Type B pancreatic cell (in vitro differentiated cells): ENCODE measurements around the gene VPS13D. TPM values are rescaled to one million over a fixed set of nuclear protein-coding genes. Genes with fewer than 3 reads are reported as not detected.
A peak's percentile ranks its signal among the peaks of the same experiment; 100 is the strongest.

Experiments used
- DNase-seq: peaks from one replicate; pipeline ENCODE4 v3.0.0; 2021; ENCODE audit warnings: mixed read lengths; ENCODE audit not compliant: unreplicated experiment; ENCODE audit errors: extremely low spot score
- H3K27ac Mint-ChIP-seq: 2 replicates; pipeline ENCODE4 v1.8.0; 2021; ENCODE audit warnings: mild to moderate bottlenecking, mixed read lengths
- H3K27me3 Mint-ChIP-seq: 2 replicates; pipeline ENCODE4 v1.8.0; 2021; ENCODE audit warnings: mixed read lengths
- H3K36me3 Mint-ChIP-seq: 2 replicates; pipeline ENCODE4 v1.8.0; 2021; ENCODE audit warnings: mixed read lengths
- H3K4me1 Mint-ChIP-seq: one replicate; pipeline ENCODE4 v1.8.0; 2021; ENCODE audit warnings: mixed read lengths; ENCODE audit not compliant: unreplicated experiment
- H3K4me3 Mint-ChIP-seq: 2 replicates; pipeline ENCODE4 v1.8.0; 2021; ENCODE audit warnings: mild to moderate bottlenecking, mixed read lengths
- H3K9me3 Mint-ChIP-seq: 2 replicates; pipeline ENCODE4 v1.8.0; 2021; ENCODE audit warnings: mixed read lengths
- total RNA-seq: library from RNA; stranded (reverse); gene quantifications from 2 replicates; pipeline ENCODE4 v1.2.1, GENCODE V29; 2021; ENCODE audit warnings: low replicate concordance
- TF ChIP-seq, protein P1 (sequence below): fragments of 200-600 bp; sonication (generic); conservative IDR thresholded peaks from 2 replicates; pipeline ENCODE4 v1.5.0; 2021; ENCODE audit warnings: antibody characterized with exemption, mild to moderate bottlenecking

VPS13D gene
- total RNA-seq, 1 donor from 2014 or later, result 43.4 TPM

DNA sequence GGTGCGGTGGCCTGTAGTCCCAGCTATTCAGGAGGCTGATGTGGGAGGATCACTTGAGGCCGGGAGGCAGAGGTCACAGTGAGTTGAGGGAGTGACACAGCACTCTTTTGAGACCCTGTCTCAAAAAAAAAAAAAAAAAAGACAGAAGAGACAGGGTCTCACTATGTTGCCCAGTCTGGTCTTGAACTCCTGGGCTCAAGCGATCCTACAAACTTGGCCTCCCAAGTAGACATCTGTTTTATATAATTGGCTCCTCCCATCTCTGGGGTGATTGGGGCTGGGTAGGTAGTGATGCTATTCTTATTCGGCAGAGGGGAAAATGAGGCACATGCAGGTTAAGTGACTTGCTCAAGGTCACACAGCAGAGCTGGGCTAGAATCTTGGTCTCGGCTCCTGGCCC, 23.6 kb upstream of the VPS13D start:
- peaks cover 7% of the 10 kb centered on the region for H3K27me3 Mint-ChIP-seq
- TF ChIP-seq, protein P1, sequence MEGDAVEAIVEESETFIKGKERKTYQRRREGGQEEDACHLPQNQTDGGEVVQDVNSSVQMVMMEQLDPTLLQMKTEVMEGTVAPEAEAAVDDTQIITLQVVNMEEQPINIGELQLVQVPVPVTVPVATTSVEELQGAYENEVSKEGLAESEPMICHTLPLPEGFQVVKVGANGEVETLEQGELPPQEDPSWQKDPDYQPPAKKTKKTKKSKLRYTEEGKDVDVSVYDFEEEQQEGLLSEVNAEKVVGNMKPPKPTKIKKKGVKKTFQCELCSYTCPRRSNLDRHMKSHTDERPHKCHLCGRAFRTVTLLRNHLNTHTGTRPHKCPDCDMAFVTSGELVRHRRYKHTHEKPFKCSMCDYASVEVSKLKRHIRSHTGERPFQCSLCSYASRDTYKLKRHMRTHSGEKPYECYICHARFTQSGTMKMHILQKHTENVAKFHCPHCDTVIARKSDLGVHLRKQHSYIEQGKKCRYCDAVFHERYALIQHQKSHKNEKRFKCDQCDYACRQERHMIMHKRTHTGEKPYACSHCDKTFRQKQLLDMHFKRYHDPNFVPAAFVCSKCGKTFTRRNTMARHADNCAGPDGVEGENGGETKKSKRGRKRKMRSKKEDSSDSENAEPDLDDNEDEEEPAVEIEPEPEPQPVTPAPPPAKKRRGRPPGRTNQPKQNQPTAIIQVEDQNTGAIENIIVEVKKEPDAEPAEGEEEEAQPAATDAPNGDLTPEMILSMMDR, result no peak
- no peaks in the 10 kb centered on the region for H3K36me3 Mint-ChIP-seq
- H3K4me3 Mint-ChIP-seq, result no peak overlapping the region
- no peak overlapping the region for H3K27ac Mint-ChIP-seq
- H3K9me3 Mint-ChIP-seq, result no peaks in the 10 kb centered on the region
- no peak for DNase-seq
- peaks cover 12% of the 10 kb centered on the region for H3K4me1 Mint-ChIP-seq

DNA sequence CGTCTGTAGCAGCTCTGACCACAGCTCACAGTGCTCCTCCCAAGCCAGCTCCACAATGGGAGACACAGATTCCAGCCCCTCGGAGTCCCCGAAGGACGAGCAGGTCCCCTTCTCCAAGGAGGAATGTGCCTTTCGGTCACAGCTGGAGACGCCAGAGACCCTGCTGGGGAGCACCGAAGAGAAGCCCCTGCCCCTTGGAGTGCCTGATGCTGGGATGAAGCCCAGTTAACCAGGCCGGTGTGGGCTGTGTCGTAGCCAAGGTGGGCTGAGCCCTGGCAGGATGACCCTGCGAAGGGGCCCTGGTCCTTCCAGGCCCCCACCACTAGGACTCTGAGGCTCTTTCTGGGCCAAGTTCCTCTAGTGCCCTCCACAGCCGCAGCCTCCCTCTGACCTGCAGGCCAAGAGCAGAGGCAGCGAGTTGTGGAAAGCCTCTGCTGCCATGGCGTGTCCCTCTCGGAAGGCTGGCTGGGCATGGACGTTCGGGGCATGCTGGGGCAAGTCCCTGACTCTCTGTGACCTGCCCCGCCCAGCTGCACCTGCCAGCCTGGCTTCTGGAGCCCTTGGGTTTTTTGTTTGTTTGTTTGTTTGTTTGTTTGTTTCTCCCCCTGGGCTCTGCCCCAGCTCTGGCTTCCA, 22.9 kb upstream of the VPS13D start:
- Mint-ChIP-seq H3K36me3 (no peaks in the 10 kb centered on the region), H3K4me3 (no peak overlapping the region), H3K9me3 (no peaks in the 10 kb centered on the region), H3K27ac (no peak overlapping the region), H3K27me3 (peaks cover 7% of the 10 kb centered on the region), H3K4me1 (peaks cover 12% of the 10 kb centered on the region)
- TF ChIP-seq, protein P1, result no peak
- DNase-seq, result no peak

DNA sequence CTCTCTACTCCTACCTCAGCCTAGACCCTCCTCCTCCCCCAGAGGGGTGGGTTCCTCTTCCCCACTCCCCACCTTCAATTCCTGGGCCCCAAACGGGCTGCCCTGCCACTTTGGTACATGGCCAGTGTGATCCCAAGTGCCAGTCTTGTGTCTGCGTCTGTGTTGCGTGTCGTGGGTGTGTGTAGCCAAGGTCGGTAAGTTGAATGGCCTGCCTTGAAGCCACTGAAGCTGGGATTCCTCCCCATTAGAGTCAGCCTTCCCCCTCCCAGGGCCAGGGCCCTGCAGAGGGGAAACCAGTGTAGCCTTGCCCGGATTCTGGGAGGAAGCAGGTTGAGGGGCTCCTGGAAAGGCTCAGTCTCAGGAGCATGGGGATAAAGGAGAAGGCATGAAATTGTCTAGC, 21.6 kb upstream of the VPS13D start:
- peak overlapping the region; percentile 46 for H3K27ac Mint-ChIP-seq
- no peaks in the 10 kb centered on the region for H3K36me3 Mint-ChIP-seq
- no peak overlapping the region for H3K4me3 Mint-ChIP-seq
- peaks cover 12% of the 10 kb centered on the region for H3K4me1 Mint-ChIP-seq
- no peak for DNase-seq
- no peaks in the 10 kb centered on the region for H3K9me3 Mint-ChIP-seq
- peaks cover 16% of the 10 kb centered on the region for H3K27me3 Mint-ChIP-seq
- TF ChIP-seq, protein P1, result no peak

DNA sequence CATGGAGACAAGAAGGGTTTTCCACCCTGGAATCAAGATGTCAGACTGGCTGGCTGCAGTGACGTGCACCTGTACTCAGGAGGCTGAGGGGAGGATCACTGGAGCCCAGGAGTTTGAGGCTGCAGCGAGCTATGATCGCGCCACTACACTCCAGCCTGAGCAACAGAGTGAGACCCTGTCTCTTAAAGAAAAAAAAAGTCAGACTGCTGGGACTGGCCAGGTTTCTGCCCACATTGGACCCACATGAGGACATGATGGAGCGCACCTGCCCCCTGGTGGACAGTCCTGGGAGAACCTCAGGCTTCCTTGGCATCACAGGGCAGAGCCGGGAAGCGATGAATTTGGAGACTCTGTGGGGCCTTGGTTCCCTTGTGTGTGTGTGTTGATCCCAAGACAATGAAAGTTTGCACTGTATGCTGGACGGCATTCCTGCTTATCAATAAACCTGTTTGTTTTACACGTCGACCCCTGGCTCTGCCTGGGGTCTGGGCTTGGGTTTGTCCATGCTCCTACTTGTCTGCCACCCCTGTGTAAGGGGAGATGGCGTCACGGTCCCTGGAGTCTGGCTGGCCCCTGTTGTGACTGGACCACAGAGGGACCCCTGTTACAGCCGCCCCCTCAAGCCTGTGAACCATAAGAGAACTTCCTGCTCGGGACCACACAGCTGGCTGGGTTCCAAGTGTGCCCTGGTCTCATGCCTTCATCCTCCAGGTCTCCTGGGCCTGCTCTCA, 20.9 kb upstream of the VPS13D start:
- TF ChIP-seq, protein P1, result peak; percentile 99
- no peaks in the 10 kb centered on the region for H3K9me3 Mint-ChIP-seq
- H3K27ac Mint-ChIP-seq, result peak overlapping the region; percentile 46

DNA sequence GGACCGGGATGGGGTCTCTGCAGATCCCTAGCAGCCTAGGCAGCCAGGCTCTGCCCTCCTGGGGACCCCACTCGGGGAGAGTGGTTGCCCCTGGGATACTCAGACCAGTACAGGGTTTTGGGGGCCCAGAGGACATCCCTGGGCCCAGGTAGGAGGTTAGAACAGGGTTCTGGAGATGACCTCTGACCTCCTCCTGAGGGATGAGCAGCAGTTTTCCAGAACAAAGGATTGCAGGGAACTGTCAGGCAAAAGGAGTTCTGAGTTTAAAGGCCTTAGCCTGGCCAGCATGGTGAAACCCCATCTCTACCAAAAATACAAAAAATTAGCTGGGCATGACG, 20.4 kb upstream of the VPS13D start:
- Mint-ChIP-seq H3K27me3 (peaks cover 19% of the 10 kb centered on the region), H3K4me3 (no peak overlapping the region), H3K27ac (no peak overlapping the region), H3K4me1 (peaks cover 12% of the 10 kb centered on the region), H3K9me3 (no peaks in the 10 kb centered on the region), H3K36me3 (no peaks in the 10 kb centered on the region)
- no peak for DNase-seq
- TF ChIP-seq, protein P1, result no peak

More for the DNA sequence above, 20.9 kb upstream of the VPS13D start:
- DNase-seq, result peak; percentile 90
- Mint-ChIP-seq H3K36me3 (no peaks in the 10 kb centered on the region), H3K27me3 (peaks cover 19% of the 10 kb centered on the region), H3K4me1 (peaks cover 12% of the 10 kb centered on the region), H3K4me3 (no peak overlapping the region)
